Measurements from ENCODE around the gene DGKZ.

The DGKZ gene

GRCh38 chr11:46413760-46414465, 66.7 kb downstream of the DGKZ start:
- no peak for DNase-seq (ENCODE audit: low spot score)
- TF ChIP-seq CTCF (IDR thresholded peaks at IDR 0.05; ENCODE audit: extremely low read depth, missing control alignments), result no peak

GRCh38 chr11:46414466-46414796, 67.2 kb downstream of the DGKZ start:
- DNase-seq (ENCODE audit: low spot score), result no peak
- TF ChIP-seq CTCF (IDR thresholded peaks at IDR 0.05; ENCODE audit: extremely low read depth, missing control alignments), result no peak

- DNase-seq (ENCODE audit: low spot score), result no peak
These were observed 67.6 kb downstream of the DGKZ start for GRCh38 chr11:46414879-46415278.

GRCh38 chr11:46417711-46418110, 70.4 kb downstream of the DGKZ start:
- no peak for DNase-seq (ENCODE audit: low spot score)
- no peak for TF ChIP-seq CTCF (IDR thresholded peaks at IDR 0.05; ENCODE audit: extremely low read depth, missing control alignments)

More at GRCh38 chr11:46414879-46415278, 67.6 kb downstream of the DGKZ start:
- TF ChIP-seq CTCF (IDR thresholded peaks at IDR 0.05; ENCODE audit: extremely low read depth, missing control alignments), result no peak

- DNase-seq (ENCODE audit: low spot score), result no peak
These were observed 71.5 kb downstream of the DGKZ start for GRCh38 chr11:46418751-46419150.

GRCh38 chr11:46420513-46420912, 73.2 kb downstream of the DGKZ start:
- TF ChIP-seq CTCF (IDR thresholded peaks at IDR 0.05; ENCODE audit: extremely low read depth, missing control alignments), result no peak
- no peak for DNase-seq (ENCODE audit: low spot score)

More at GRCh38 chr11:46418751-46419150, 71.5 kb downstream of the DGKZ start:
- TF ChIP-seq CTCF (IDR thresholded peaks at IDR 0.05; ENCODE audit: extremely low read depth, missing control alignments), result no peak

- no peak for TF ChIP-seq CTCF (IDR thresholded peaks at IDR 0.05; ENCODE audit: extremely low read depth, missing control alignments)
- no peak for DNase-seq (ENCODE audit: low spot score)
These were observed 74.1 kb downstream of the DGKZ start for GRCh38 chr11:46421257-46421880.

All from GM20000 (cell line).